ENCODE data around the gene RAB11FIP3.

GRCh38 chr16:551210-551609 lies 125.8 kb downstream of the RAB11FIP3 start:
- TF ChIP-seq, protein P1, sequence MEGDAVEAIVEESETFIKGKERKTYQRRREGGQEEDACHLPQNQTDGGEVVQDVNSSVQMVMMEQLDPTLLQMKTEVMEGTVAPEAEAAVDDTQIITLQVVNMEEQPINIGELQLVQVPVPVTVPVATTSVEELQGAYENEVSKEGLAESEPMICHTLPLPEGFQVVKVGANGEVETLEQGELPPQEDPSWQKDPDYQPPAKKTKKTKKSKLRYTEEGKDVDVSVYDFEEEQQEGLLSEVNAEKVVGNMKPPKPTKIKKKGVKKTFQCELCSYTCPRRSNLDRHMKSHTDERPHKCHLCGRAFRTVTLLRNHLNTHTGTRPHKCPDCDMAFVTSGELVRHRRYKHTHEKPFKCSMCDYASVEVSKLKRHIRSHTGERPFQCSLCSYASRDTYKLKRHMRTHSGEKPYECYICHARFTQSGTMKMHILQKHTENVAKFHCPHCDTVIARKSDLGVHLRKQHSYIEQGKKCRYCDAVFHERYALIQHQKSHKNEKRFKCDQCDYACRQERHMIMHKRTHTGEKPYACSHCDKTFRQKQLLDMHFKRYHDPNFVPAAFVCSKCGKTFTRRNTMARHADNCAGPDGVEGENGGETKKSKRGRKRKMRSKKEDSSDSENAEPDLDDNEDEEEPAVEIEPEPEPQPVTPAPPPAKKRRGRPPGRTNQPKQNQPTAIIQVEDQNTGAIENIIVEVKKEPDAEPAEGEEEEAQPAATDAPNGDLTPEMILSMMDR (IDR thresholded peaks at IDR 0.05 in 2 of 3, conservative IDR thresholded peaks at IDR 0.05 in 1 of 3; ENCODE audit: borderline replicate concordance in 1 of 3, insufficient read depth in 1 of 3, low read depth in 2 of 3, low read length in 2 of 3), result no peak
- TF ChIP-seq YY1 (IDR thresholded peaks at IDR 0.05; ENCODE audit: extremely low read depth, insufficient replicate concordance, low read depth, low read length) (no peak), POLR2AphosphoS5 (IDR thresholded peaks at IDR 0.05; ENCODE audit: low read depth, low read length) (no peak), EZH2 (IDR thresholded peaks at IDR 0.05) (no peak), JUND (IDR thresholded peaks at IDR 0.05) (no peak)
